NB4 (cell line): ENCODE results near the gene TMEM121B.
"Not testable (repeated sequence)": the region's sequence is repeated elsewhere in the genome, so short reads cannot be mapped to it uniquely, and the experiment has no call there.

Source experiments
- DNase-seq: peaks from one replicate; pipeline ENCODE4 v3.0.0; 2010; ENCODE audit warnings: low read depth
- H3K4me3 ChIP-seq: one replicate; pipeline ENCODE4 v1.5.1; 2011; ENCODE audit warnings: mild to moderate bottlenecking, low read depth, low read length, moderate library complexity
- MAX ChIP-seq: IDR thresholded peaks from 2 replicates; pipeline ENCODE4 v1.6.1; 2011; ENCODE audit warnings: low read depth, low read length
- MYC ChIP-seq: IDR thresholded peaks from 2 replicates; pipeline ENCODE4 v1.6.1; 2011; ENCODE audit warnings: low read depth, low read length
- POLR2A ChIP-seq: IDR thresholded peaks from 2 replicates; pipeline ENCODE4 v1.6.1; 2011; ENCODE audit warnings: mild to moderate bottlenecking; ENCODE audit not compliant: insufficient read length; ENCODE audit errors: extremely low read depth
- TF ChIP-seq, protein P1 (sequence below): IDR thresholded peaks from one replicate; pipeline ENCODE4 v1.5.1; 2012; ENCODE audit warnings: low read depth, low read length

The TMEM121B gene

DNA sequence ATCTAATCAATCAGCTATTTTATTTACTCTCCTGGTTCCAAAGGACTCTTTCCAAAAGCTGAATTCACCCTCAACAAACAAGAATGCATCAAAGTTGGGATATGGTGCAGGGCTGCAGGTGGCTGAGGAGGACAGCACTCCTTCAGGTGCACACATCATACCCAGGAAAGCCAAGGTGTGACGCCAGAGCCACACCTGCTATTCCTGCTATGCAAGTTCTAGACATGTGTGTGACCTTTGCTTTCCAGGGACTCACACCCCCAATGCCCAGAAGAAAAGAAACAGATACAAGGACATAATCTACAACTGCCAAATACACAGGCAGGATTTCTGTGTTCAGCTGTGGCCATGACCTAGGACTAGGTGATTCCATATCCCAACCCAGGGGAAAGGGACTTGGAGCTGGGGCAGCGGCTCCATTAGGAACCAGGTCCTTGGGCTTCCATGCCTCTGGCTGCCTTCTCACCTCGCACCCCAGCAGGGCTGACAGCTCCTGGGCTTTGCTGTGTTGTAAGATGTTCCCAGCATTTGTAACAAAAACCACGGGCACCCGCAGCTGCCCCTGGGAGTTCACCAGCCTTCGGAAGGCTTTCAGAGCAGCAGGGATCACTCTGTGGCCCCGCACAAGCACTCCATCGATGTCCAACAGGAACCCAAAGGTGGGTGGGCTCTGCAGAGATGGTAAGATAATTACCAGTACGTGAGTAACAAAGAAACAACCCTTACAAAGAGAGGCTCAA lies 28.1 kb upstream of the TMEM121B start:
- TF ChIP-seq POLR2A (no peak), MYC (no peak), MAX (no peak)
- TF ChIP-seq, protein P1, sequence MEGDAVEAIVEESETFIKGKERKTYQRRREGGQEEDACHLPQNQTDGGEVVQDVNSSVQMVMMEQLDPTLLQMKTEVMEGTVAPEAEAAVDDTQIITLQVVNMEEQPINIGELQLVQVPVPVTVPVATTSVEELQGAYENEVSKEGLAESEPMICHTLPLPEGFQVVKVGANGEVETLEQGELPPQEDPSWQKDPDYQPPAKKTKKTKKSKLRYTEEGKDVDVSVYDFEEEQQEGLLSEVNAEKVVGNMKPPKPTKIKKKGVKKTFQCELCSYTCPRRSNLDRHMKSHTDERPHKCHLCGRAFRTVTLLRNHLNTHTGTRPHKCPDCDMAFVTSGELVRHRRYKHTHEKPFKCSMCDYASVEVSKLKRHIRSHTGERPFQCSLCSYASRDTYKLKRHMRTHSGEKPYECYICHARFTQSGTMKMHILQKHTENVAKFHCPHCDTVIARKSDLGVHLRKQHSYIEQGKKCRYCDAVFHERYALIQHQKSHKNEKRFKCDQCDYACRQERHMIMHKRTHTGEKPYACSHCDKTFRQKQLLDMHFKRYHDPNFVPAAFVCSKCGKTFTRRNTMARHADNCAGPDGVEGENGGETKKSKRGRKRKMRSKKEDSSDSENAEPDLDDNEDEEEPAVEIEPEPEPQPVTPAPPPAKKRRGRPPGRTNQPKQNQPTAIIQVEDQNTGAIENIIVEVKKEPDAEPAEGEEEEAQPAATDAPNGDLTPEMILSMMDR = no peak
- peak; percentile 31 for DNase-seq
- H3K4me3 ChIP-seq = no peak overlapping the region

GRCh38 chr22:17147458-17147857 lies 26.3 kb upstream of the TMEM121B start:
- not testable (repeated sequence) for DNase-seq, H3K4me3 ChIP-seq

DNA sequence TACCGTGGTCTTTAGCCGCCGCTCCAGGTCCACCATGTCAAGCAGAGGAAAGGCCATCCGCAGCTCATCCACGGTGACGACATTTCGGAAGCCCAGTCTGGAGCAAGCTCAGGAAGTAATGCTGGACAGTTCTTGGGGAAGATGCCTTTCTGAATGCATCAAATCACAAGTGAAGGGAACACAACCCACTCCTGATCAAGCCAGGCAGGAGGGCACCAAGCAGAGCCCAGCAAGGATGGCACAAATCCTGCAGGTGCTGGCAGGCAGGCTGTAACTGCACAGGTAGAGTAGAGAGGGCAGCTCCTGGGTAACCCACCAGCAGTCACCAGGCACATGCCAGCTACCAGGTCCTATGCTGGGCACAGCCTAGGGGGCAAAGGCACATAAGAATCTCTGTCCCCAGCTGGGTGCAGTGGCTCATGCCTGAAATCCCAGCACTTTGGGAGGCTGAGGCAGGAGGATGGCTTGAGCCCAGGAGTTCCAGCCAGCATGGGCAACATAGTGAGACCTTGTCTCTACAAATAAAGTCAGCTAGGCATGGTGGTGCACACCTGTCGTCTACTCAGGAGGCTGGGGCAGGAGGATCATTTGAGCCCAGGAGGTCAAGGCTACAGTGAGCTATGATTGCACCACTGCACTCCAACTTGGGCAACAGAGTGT lies 24.0 kb upstream of the TMEM121B start:
- no peak for TF ChIP-seq POLR2A
- TF ChIP-seq, protein P1 = no peak
- TF ChIP-seq MAX = no peak
- TF ChIP-seq MYC = no peak
- DNase-seq = no peak
- H3K4me3 ChIP-seq = no peak overlapping the region

DNA sequence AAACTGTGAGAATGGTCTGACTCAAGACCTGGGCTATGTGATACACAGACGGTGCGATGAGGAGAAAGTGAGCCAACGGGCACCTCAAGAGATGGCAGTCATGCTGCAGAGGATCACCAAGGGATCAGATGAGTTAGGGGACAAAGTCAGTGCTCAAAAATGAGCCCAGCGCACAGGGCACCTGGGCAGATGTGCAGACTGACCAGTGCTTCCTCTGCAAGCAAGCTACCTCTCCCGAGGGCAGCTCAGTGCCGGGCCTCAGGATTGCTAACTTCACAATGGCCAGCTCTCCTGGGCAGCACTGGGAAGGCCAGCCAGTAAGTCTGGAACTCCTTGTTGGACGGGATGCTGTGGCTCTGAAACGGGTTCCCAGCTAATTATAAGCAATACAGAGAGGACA lies 22.7 kb upstream of the TMEM121B start:
- no peak overlapping the region for H3K4me3 ChIP-seq
- DNase-seq = no peak
- no peak for TF ChIP-seq MAX

DNA sequence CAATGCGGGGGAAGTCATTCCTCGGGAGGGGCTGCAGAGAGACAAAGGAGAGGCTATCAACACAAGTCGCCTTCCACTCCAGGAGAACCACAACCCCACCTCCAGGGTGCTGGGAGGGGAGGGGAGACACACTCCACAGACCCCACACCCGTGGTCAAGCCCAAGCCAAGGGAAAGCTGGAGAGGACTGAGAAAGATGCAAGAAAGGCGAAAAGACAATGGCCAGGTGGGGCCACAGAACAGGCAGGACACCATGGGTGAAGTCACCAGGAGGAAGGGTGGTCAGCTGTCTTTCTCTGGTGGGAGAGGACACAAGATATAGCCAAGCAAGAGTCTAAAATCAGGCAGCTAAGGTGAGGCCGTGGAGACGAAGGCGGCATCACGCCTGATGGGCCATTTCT lies 21.9 kb upstream of the TMEM121B start:
- no peak for DNase-seq
- TF ChIP-seq, protein P1 = no peak
- TF ChIP-seq POLR2A (no peak), MYC (no peak), MAX (no peak)
- no peak overlapping the region for H3K4me3 ChIP-seq

GRCh38 chr22:17140826-17141766 lies 19.9 kb upstream of the TMEM121B start:
- TF ChIP-seq POLR2A (no peak), MYC (no peak), MAX (no peak)
- TF ChIP-seq, protein P1 = no peak
- H3K4me3 ChIP-seq = no peak overlapping the region
- DNase-seq = no peak
